ENCODE measurements around the gene EFNA2.
A peak's percentile ranks its signal among the peaks of the same experiment; 100 is the strongest.

The EFNA2 gene

GRCh38 chr19:1250437-1251260 is 35.0 kb upstream of the EFNA2 start:
- WGBS: under 1% methylated on average over 85 of the region's 90 CpGs
- Histone ChIP-seq H3K4me3 (ENCODE audit: low read length) (peak overlapping the region; percentile 90), H3K9me3 (ENCODE audit: insufficient read depth, low read depth, low read length) (no peaks in the 10 kb centered on the region), H3K9ac (ENCODE audit: low read depth, low read length) (peak overlapping the region; percentile 96), H3K27me3 (ENCODE audit: insufficient read depth, low read length) (no peaks in the 10 kb centered on the region), H3K36me3 (ENCODE audit: insufficient read depth, low read length) (peaks cover 41% of the 10 kb centered on the region), H3K27ac (ENCODE audit: low read depth, low read length) (peak overlapping the region; percentile 93), H3K4me1 (ENCODE audit: insufficient read depth, low read length) (no peaks in the 10 kb centered on the region)

GRCh38 chr19:1251330-1252220 is 34.1 kb upstream of the EFNA2 start:
- peak overlapping the region; percentile 96 for H3K9ac ChIP-seq (ENCODE audit: low read depth, low read length)
- no peaks in the 10 kb centered on the region for H3K9me3 ChIP-seq (ENCODE audit: insufficient read depth, low read depth, low read length)
- H3K36me3 ChIP-seq (ENCODE audit: insufficient read depth, low read length): peaks cover 48% of the 10 kb centered on the region
- WGBS: 4% methylated on average over 35 of the region's 41 CpGs
- H3K27ac ChIP-seq (ENCODE audit: low read depth, low read length): peak overlapping the region; percentile 93
- H3K4me3 ChIP-seq (ENCODE audit: low read length): peak overlapping the region; percentile 90
- no peaks in the 10 kb centered on the region for H3K27me3 ChIP-seq (ENCODE audit: insufficient read depth, low read length)
- no peaks in the 10 kb centered on the region for H3K4me1 ChIP-seq (ENCODE audit: insufficient read depth, low read length)

GRCh38 chr19:1252221-1252820 is 33.4 kb upstream of the EFNA2 start:
- H3K27ac ChIP-seq (ENCODE audit: low read depth, low read length): peak overlapping the region; percentile 93
- no peaks in the 10 kb centered on the region for H3K9me3 ChIP-seq (ENCODE audit: insufficient read depth, low read depth, low read length)
- H3K36me3 ChIP-seq (ENCODE audit: insufficient read depth, low read length): peaks cover 56% of the 10 kb centered on the region
- H3K9ac ChIP-seq (ENCODE audit: low read depth, low read length): peak overlapping the region; percentile 96
- no peaks in the 10 kb centered on the region for H3K4me1 ChIP-seq (ENCODE audit: insufficient read depth, low read length)
- peak overlapping the region; percentile 90 for H3K4me3 ChIP-seq (ENCODE audit: low read length)
- 32% methylated on average over 22 of the region's 30 CpGs for WGBS
- no peaks in the 10 kb centered on the region for H3K27me3 ChIP-seq (ENCODE audit: insufficient read depth, low read length)

- Histone ChIP-seq H3K4me3 (ENCODE audit: low read length) (peak overlapping the region; percentile 90; the same call in 1 of the 2 replicates), H3K36me3 (ENCODE audit: insufficient read depth, low read length) (peaks cover 62% of the 10 kb centered on the region), H3K27ac (ENCODE audit: low read depth, low read length) (peak overlapping the region; percentile 93; the same call in 1 of the 2 replicates), H3K4me1 (ENCODE audit: insufficient read depth, low read length) (0 out of 2 replicates have a peak, but pooled peaks cover under 1% of the 10 kb centered on the region), H3K9me3 (ENCODE audit: insufficient read depth, low read depth, low read length) (no peaks in the 10 kb centered on the region), H3K9ac (ENCODE audit: low read depth, low read length) (no peak overlapping the region), H3K27me3 (ENCODE audit: insufficient read depth, low read length) (no peaks in the 10 kb centered on the region)
- 55% methylated on average over 20 of the region's 26 CpGs for WGBS
Observed at GRCh38 chr19:1252821-1253513, 32.7 kb upstream of the EFNA2 start.

GRCh38 chr19:1253514-1254080 is 32.1 kb upstream of the EFNA2 start:
- Histone ChIP-seq H3K4me1 (ENCODE audit: insufficient read depth, low read length) (0 out of 2 replicates have a peak, but pooled peaks cover 3% of the 10 kb centered on the region), H3K9me3 (ENCODE audit: insufficient read depth, low read depth, low read length) (no peaks in the 10 kb centered on the region), H3K27ac (ENCODE audit: low read depth, low read length) (peak overlapping the region; percentile 93), H3K27me3 (ENCODE audit: insufficient read depth, low read length) (no peaks in the 10 kb centered on the region), H3K36me3 (ENCODE audit: insufficient read depth, low read length) (peaks cover 67% of the 10 kb centered on the region), H3K9ac (ENCODE audit: low read depth, low read length) (no peak overlapping the region), H3K4me3 (ENCODE audit: low read length) (no peak overlapping the region)
- WGBS: 92% methylated on average over 23 of the region's 23 CpGs

- Histone ChIP-seq H3K27ac (ENCODE audit: low read depth, low read length) (peak overlapping the region; percentile 93; the same call in 1 of the 2 replicates), H3K27me3 (ENCODE audit: insufficient read depth, low read length) (no peaks in the 10 kb centered on the region), H3K9me3 (ENCODE audit: insufficient read depth, low read depth, low read length) (no peaks in the 10 kb centered on the region), H3K4me1 (ENCODE audit: insufficient read depth, low read length) (peaks cover 7% of the 10 kb centered on the region), H3K4me3 (ENCODE audit: low read length) (no peak overlapping the region), H3K9ac (ENCODE audit: low read depth, low read length) (no peak overlapping the region), H3K36me3 (ENCODE audit: insufficient read depth, low read length) (peaks cover 67% of the 10 kb centered on the region)
- WGBS: 95% methylated on average over 37 of the region's 37 CpGs
Observed at GRCh38 chr19:1254081-1254527, 31.6 kb upstream of the EFNA2 start.

- no peaks in the 10 kb centered on the region for H3K9me3 ChIP-seq (ENCODE audit: insufficient read depth, low read depth, low read length)
- H3K36me3 ChIP-seq (ENCODE audit: insufficient read depth, low read length): peaks cover 67% of the 10 kb centered on the region
- no peak overlapping the region for H3K4me3 ChIP-seq (ENCODE audit: low read length)
- no peak overlapping the region for H3K9ac ChIP-seq (ENCODE audit: low read depth, low read length)
- 95% methylated on average over 20 of the region's 20 CpGs for WGBS
- H3K4me1 ChIP-seq (ENCODE audit: insufficient read depth, low read length): peaks cover 7% of the 10 kb centered on the region
- no peaks in the 10 kb centered on the region for H3K27me3 ChIP-seq (ENCODE audit: insufficient read depth, low read length)
- peak overlapping the region; percentile 7; the same call in 1 of the 2 replicates for H3K27ac ChIP-seq (ENCODE audit: low read depth, low read length)
Observed at GRCh38 chr19:1254530-1255185, 31.0 kb upstream of the EFNA2 start.

- H3K4me3 ChIP-seq (ENCODE audit: low read length): no peak overlapping the region
- WGBS: 94% methylated on average over 52 of the region's 52 CpGs
- peaks cover 7% of the 10 kb centered on the region for H3K4me1 ChIP-seq (ENCODE audit: insufficient read depth, low read length)
- no peak overlapping the region; the same call in 1 of the 2 replicates for H3K9ac ChIP-seq (ENCODE audit: low read depth, low read length)
- H3K27ac ChIP-seq (ENCODE audit: low read depth, low read length): peak overlapping the region; percentile 34; the same call in 1 of the 2 replicates
- H3K9me3 ChIP-seq (ENCODE audit: insufficient read depth, low read depth, low read length): no peaks in the 10 kb centered on the region
- H3K36me3 ChIP-seq (ENCODE audit: insufficient read depth, low read length): peaks cover 67% of the 10 kb centered on the region
- H3K27me3 ChIP-seq (ENCODE audit: insufficient read depth, low read length): no peaks in the 10 kb centered on the region
Observed at GRCh38 chr19:1255186-1256161, 30.2 kb upstream of the EFNA2 start.

Data from HUES64 (cell line).